ENCODE results near the gene CLEC3B.

- TF ChIP-seq CTCF (conservative IDR thresholded peaks at IDR 0.05 in 1 of 2, IDR thresholded peaks at IDR 0.05 in 1 of 2; ENCODE audit: low read depth in 1 of 2, low read length in 2 of 2): no peak
- TF ChIP-seq EZH2 (IDR thresholded peaks at IDR 0.05; ENCODE audit: low read length, missing control alignments): no peak
Observed at GRCh38 chr3:44981220-44981619, 44.9 kb upstream of the CLEC3B start.

All from fibroblast of lung (primary cell).